ENCODE results near the gene ARF3. TPM values are rescaled to one million over a fixed set of nuclear protein-coding genes. Genes with fewer than 3 reads are reported as not detected.

The ARF3 gene
- 128 TPM for polyA plus RNA-seq (ENCODE audit: insufficient read length)
- long read RNA-seq, donor 1, full-length matches to known transcripts = 44 of 54 reads
- long read RNA-seq, donor 1, partial matches to known transcripts = 10 of 54 reads
- long read RNA-seq, donor 1, other reads (novel, unspliced or antisense) = 0 of 54 reads
- long read RNA-seq, donor 2, full-length matches to known transcripts = 28 of 28 reads
- long read RNA-seq, donor 2, partial matches to known transcripts = 0 of 28 reads
- long read RNA-seq, donor 2, other reads (novel, unspliced or antisense) = 0 of 28 reads
- long read RNA-seq, donor 3, full-length matches to known transcripts = 36 of 42 reads
- long read RNA-seq, donor 3, partial matches to known transcripts = 6 of 42 reads
- long read RNA-seq, donor 3, other reads (novel, unspliced or antisense) = 0 of 42 reads
- long read RNA-seq, donor 4, full-length matches to known transcripts = 3 of 3 reads
- long read RNA-seq, donor 4, partial matches to known transcripts = 0 of 3 reads
- long read RNA-seq, donor 4, other reads (novel, unspliced or antisense) = 0 of 3 reads
- long read RNA-seq, donor 5, full-length matches to known transcripts = 52 of 52 reads
- long read RNA-seq, donor 5, partial matches to known transcripts = 0 of 52 reads
- long read RNA-seq, donor 5, other reads (novel, unspliced or antisense) = 0 of 52 reads
- long read RNA-seq, donor 6, full-length matches to known transcripts = 47 of 55 reads
- long read RNA-seq, donor 6, partial matches to known transcripts = 8 of 55 reads
- long read RNA-seq, donor 6, other reads (novel, unspliced or antisense) = 0 of 55 reads
- long read RNA-seq, donor 7, full-length matches to known transcripts = 54 of 59 reads
- long read RNA-seq, donor 7, partial matches to known transcripts = 5 of 59 reads
- long read RNA-seq, donor 7, other reads (novel, unspliced or antisense) = 0 of 59 reads
- long read RNA-seq, donor 8, full-length matches to known transcripts = 19 of 19 reads
- long read RNA-seq, donor 8, partial matches to known transcripts = 0 of 19 reads
- long read RNA-seq, donor 8, other reads (novel, unspliced or antisense) = 0 of 19 reads

GRCh38 chr12:48957141-48958048 lies at the start of gene ARF3:
Gene ARF3, minus strand, starts transcription at chr12:48957487. Its CDS starts 16,392 bp downstream, at chr12:48941095.
- DNase-seq = peak; percentile 96

- no peak for DNase-seq
These were observed 43.1 kb upstream of the ARF3 start for GRCh38 chr12:49000346-49000745.

GRCh38 chr12:48999371-49000131 lies 42.3 kb upstream of the ARF3 start, which contains the start of gene DDN:
Gene DDN, minus strand, starts transcription at chr12:48999375. Its CDS starts 88 bp downstream, at chr12:48999287.
- DNase-seq = no peak

- no peak for DNase-seq
These were observed 41.4 kb upstream of the ARF3 start for GRCh38 chr12:48998497-48999353.

- DNase-seq = no peak
These were observed 40.6 kb upstream of the ARF3 start for GRCh38 chr12:48997719-48998496.

- peak; percentile 78 for DNase-seq
These were observed 39.8 kb upstream of the ARF3 start for GRCh38 chr12:48996794-48997718.

GRCh38 chr12:48995086-48995879 lies 38.0 kb upstream of the ARF3 start:
- DNase-seq = peak; percentile 85

- no peak for DNase-seq
These were observed 37.2 kb upstream of the ARF3 start for GRCh38 chr12:48994224-48995085.

- DNase-seq = no peak
These were observed 36.5 kb upstream of the ARF3 start for GRCh38 chr12:48993787-48994186.

- DNase-seq = no peak
These were observed 34.2 kb upstream of the ARF3 start for GRCh38 chr12:48991247-48992050.

GRCh38 chr12:48990552-48990951 lies 33.3 kb upstream of the ARF3 start:
- no peak for DNase-seq

GRCh38 chr12:48988030-48988649 lies 30.9 kb upstream of the ARF3 start:
- DNase-seq = no peak

- DNase-seq = no peak
These were observed 29.5 kb upstream of the ARF3 start for GRCh38 chr12:48986720-48987291.

GRCh38 chr12:48985901-48986300 lies 28.6 kb upstream of the ARF3 start:
- no peak for DNase-seq

All from left kidney (tissue), 8 donors.